Stimulated activated CD4-positive, alpha-beta T cell treated with anti-CD3 and anti-CD28 coated beads, Interleukin-4, amount 100 ng/mL, for 1 hour (primary cell): ENCODE data around the gene SHISA6.

Experiments
- DNase-seq: peaks from one replicate; pipeline ENCODE4 v3.0.0-alpha.2; 2020

The SHISA6 gene

GRCh38 chr17:11356371-11356770 is 115.4 kb downstream of the SHISA6 start:
- no peak for DNase-seq

GRCh38 chr17:11363565-11364117 is 122.6 kb downstream of the SHISA6 start:
- no peak for DNase-seq

- no peak for DNase-seq
Observed at GRCh38 chr17:11366272-11366850, 125.3 kb downstream of the SHISA6 start.

- DNase-seq: no peak
Observed at GRCh38 chr17:11369575-11369974, 128.6 kb downstream of the SHISA6 start.

- DNase-seq: no peak
Observed at GRCh38 chr17:11372692-11373091, 131.7 kb downstream of the SHISA6 start.

GRCh38 chr17:11378506-11378905 is 137.5 kb downstream of the SHISA6 start:
- DNase-seq: no peak

GRCh38 chr17:11380761-11381160 is 139.7 kb downstream of the SHISA6 start:
- DNase-seq: no peak

- no peak for DNase-seq
Observed at GRCh38 chr17:11383157-11383556, 142.1 kb downstream of the SHISA6 start.

GRCh38 chr17:11384131-11384530 is 143.1 kb downstream of the SHISA6 start:
- no peak for DNase-seq

- DNase-seq: no peak
Observed at GRCh38 chr17:11387610-11388009, 146.6 kb downstream of the SHISA6 start.

- DNase-seq: no peak
Observed at GRCh38 chr17:11388054-11388453, 147.0 kb downstream of the SHISA6 start.

GRCh38 chr17:11389583-11389982 is 148.6 kb downstream of the SHISA6 start:
- DNase-seq: no peak

GRCh38 chr17:11391134-11391533 is 150.1 kb downstream of the SHISA6 start:
- DNase-seq: no peak

- no peak for DNase-seq
Observed at GRCh38 chr17:11404431-11405276, 163.6 kb downstream of the SHISA6 start.

GRCh38 chr17:11406716-11407115 is 165.7 kb downstream of the SHISA6 start:
- no peak for DNase-seq

GRCh38 chr17:11412654-11413053 is 171.6 kb downstream of the SHISA6 start:
- DNase-seq: no peak

- DNase-seq: no peak
Observed at GRCh38 chr17:11418342-11418741, 177.3 kb downstream of the SHISA6 start.

- DNase-seq: no peak
Observed at GRCh38 chr17:11430751-11431150, 189.7 kb downstream of the SHISA6 start.

GRCh38 chr17:11438673-11439072 is 197.7 kb downstream of the SHISA6 start:
- DNase-seq: no peak

GRCh38 chr17:11441004-11441403 is 200.0 kb downstream of the SHISA6 start:
- DNase-seq: no peak

- no peak for DNase-seq
Observed at GRCh38 chr17:11446316-11446715, 205.3 kb downstream of the SHISA6 start.

GRCh38 chr17:11454096-11454495 is 213.1 kb downstream of the SHISA6 start:
- no peak for DNase-seq

- DNase-seq: no peak
Observed at GRCh38 chr17:11458279-11458678, 217.3 kb downstream of the SHISA6 start.

- no peak for DNase-seq
Observed at GRCh38 chr17:11459861-11460331, 218.9 kb downstream of the SHISA6 start.
